Measurements from ENCODE around the gene MAD1L1.

MAD1L1 gene

DNA sequence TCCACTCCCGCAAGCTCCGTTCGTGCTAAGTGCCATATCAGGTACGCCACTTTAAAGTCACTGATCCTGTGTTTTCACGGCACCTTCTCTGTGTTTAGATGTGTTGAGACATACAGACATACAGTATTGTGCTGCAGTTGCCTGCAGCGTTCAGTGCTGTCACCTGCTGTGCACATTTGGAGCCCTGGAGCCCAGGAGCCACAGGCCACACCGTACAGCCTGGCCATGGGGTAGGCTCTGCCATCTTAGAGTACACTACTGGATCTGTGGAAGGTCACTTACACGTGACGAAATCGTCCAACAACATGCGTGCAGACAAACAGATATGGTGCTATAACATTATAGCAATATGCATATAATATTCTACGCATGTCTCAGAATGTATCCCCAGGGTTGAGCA lies 451.4 kb downstream of the MAD1L1 start:
- no peak for DNase-seq (ENCODE audit: low spot score)

DNA sequence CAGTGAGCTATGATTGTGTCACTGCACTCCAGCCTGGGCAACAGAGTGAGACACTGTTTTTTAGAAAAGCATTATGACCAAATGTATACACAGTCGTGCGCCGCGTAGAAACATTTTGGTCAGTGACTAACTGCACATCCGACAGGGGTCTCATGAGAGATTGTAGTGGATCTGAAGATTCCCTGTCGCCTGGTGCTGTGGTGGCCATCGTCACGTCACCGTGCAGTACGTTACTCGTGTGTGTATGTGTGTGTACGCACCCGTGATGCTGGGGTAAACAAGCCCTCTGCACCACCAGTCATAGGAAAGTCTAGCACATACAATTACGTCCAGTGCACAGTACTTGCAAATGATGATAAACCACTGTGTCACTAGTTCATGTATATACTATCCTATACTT lies 453.3 kb downstream of the MAD1L1 start:
- no peak for DNase-seq (ENCODE audit: low spot score)

DNA sequence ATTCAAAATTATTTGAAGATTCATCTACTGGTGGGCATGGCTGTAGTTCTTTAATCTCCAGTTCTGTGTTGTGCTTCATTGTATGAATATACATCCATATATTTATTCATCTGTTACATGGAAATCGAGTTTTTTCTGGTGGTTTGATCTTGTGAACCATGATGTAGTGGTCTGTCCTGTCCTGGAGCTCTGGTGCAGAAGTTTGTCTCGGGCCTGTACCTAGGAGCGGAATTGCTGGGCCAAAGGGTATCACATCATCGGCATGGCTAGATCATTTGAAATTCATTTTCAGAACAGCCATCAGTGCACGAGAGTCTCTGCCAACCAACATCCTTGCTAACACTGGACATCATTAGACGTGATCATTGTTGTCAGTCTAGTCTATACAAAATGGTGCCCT lies 455.6 kb downstream of the MAD1L1 start:
- DNase-seq (ENCODE audit: low spot score) = no peak

DNA sequence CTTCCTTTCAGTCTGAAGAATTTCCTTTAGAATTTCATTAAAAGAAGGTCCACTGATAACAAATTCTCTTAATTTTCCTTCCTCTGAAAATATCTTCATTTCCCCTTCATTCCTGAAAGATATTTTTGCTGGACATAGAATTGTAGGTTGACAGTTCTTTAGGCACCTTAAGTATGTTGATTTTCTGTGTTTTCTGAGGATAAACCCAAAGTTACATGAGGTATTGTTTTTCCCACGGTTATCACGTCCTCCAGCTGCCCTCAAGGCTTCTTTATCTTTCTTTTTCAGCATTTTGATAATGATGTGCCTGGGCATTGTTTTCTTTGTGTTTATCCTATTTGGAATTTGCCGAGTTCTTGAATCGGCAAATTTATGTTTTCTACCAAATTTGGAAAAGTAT lies 457.4 kb downstream of the MAD1L1 start:
- DNase-seq (ENCODE audit: low spot score) = no peak

DNA sequence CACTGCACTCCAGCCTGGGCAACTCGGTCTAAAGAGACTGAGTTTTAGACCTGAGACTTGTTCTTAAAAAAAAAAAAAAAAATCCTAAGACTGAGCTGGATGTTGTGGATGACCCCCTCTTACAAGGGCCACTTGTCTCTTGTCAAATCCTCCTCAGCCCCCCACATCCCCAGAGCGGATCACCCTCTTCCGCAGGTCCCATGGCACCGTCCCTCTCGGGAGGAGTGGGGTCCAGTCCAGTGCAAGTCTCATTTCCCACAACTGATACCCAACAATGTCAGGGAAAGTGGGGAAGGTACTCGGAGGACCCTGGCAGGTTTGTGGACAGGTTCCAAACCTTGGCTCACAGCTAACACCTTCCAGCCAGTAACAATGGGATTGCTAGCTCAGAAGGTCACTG lies 462.4 kb downstream of the MAD1L1 start:
- no peak for DNase-seq (ENCODE audit: low spot score)

DNA sequence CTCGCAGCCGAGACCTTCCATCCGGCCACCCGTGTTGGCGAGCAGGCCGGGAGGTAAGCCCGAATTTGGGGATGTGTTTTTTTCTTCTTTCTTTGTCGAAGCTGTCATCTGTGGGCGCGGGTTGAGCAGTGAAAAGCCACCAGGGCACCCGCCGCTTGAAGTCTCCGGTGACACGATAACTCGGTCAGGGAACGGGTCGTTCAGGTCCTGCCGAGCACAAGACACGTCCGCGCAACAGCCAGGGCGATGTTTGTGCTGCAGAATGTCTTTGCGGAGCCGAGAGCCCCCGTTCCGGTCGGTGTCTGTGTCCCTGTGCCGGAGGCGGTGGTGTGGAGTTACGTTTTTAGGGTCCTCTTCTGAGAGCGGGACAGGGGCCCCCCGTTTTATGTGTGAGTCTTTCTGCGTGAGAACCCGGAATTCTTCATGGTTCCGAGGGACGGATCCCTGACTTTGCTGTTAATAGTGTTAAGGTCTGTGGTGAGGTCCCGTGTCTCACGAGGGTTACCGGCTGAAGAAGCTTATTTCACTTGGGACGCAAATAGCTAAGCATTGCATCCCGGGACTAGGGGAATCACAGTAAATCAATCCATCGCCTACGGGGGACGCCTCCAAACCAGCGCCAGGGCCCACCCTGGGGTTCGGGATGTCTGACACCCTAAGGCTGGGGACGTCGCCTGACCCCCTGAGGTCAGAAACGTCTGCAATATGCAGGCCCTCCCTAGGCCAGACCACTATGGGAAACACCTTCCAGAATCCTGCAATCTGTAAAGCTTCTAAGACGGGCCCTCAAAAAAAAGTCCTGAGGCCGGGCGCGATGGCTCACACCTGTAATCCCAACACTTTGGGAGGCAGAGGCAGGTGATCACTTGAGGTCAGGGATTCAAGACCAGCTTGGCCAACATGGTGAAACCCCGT lies 463.2 kb downstream of the MAD1L1 start:
- no peak for DNase-seq (ENCODE audit: low spot score)

DNA sequence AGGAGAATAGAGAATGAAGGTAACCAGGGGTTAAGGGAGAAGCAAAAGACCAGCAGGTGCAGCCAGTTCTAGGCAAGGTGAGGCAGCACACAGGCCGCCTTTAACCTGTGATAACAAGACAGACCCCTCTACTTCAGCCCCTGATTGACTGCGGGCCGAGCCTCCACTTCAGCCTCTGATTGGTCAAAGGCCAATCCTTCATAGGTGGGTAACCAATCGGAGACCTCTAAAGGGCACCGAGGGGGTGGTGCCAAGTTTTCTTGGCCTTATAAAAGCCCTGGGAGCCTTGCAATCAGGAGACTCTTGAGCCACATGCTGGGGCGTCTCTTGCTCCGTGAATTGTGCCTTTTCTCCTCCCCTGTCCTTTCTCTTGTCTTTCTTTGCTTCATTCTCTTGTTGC lies 463.9 kb downstream of the MAD1L1 start:
- DNase-seq (ENCODE audit: low spot score) = no peak

DNA sequence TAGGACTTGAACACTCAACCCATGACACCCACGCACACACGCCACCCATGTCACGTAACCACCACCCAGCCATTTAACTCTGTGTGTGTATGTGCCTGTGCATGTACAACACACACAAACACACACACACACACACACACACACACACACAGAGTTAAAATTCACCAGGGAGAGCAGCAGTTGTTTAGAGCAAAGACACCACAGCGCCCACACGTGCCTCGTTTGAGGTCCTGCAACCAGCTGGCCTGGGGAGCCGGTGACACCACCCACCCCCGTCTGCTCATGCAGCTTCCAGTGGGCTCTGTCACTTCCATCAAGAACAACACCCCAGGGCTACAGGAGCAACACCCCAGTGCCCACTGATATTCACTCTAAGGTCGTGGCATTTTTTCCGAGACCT lies 465.2 kb downstream of the MAD1L1 start:
- no peak for DNase-seq (ENCODE audit: low spot score)
